SJCRH30 (cell line): ENCODE data around the gene HOXB4. TPM values are rescaled to one million over a fixed set of nuclear protein-coding genes. Genes with fewer than 3 reads are reported as not detected.

Experiments
- DNase-seq, 2 experiments: peaks; one replicate each; pipeline ENCODE4 v3.0.0-alpha.2; 2015 to 2020
- H3K27ac ChIP-seq: fragments of 250-450 bp; sonication (Bioruptor Pico); 2 replicates; pipeline ENCODE4 v1.5.1; 2020; ENCODE audit warnings: mild to moderate bottlenecking, moderate library complexity
- H3K27me3 ChIP-seq: fragments of 250-450 bp; sonication (Bioruptor Pico); 2 replicates; pipeline ENCODE4 v1.5.1; 2020; ENCODE audit warnings: mild to moderate bottlenecking, moderate library complexity
- H3K36me3 ChIP-seq: fragments of 250-450 bp; sonication (Bioruptor Pico); 2 replicates; pipeline ENCODE4 v1.5.1; 2020; ENCODE audit warnings: mild to moderate bottlenecking, moderate library complexity
- H3K4me1 ChIP-seq: fragments of 250-450 bp; sonication (Bioruptor Pico); 2 replicates; pipeline ENCODE4 v1.5.1; 2020; ENCODE audit warnings: mild to moderate bottlenecking, moderate library complexity
- H3K4me3 ChIP-seq: fragments of 250-450 bp; sonication (Bioruptor Pico); 2 replicates; pipeline ENCODE4 v1.5.1; 2020; ENCODE audit warnings: mild to moderate bottlenecking, moderate library complexity
- H3K9me3 ChIP-seq: fragments of 250-450 bp; sonication (Bioruptor Pico); replicated peaks from 2 replicates; pipeline ENCODE4 v1.5.1; 2020; ENCODE audit warnings: mild to moderate bottlenecking, moderate library complexity
- total RNA-seq: library from RNA; depleted of rRNA; stranded (reverse); fragments of >200 nt; shearing (Covaris generic); gene quantifications from 2 replicates; pipeline ENCODE4 v1.2.3, GENCODE V29; 2014

The HOXB4 gene
- total RNA-seq, 1 experiment from 2014 or later, result 4.3 TPM

- no peak overlapping the region for H3K27ac ChIP-seq
- peaks cover 18% of the 10 kb centered on the region for H3K27me3 ChIP-seq
- H3K4me3 ChIP-seq, result peak overlapping the region; percentile 34
- no peaks in the 10 kb centered on the region for H3K4me1 ChIP-seq
- peak; percentile 74 to 89 for DNase-seq
- H3K9me3 ChIP-seq, result no peaks in the 10 kb centered on the region
- no peaks in the 10 kb centered on the region for H3K36me3 ChIP-seq
These were observed 40.2 kb upstream of the HOXB4 start for GRCh38 chr17:48618256-48618896.

- no peak for DNase-seq
- Histone ChIP-seq H3K4me1 (no peaks in the 10 kb centered on the region), H3K4me3 (no peak overlapping the region), H3K27ac (no peak overlapping the region), H3K9me3 (no peaks in the 10 kb centered on the region), H3K27me3 (peaks cover 18% of the 10 kb centered on the region), H3K36me3 (no peaks in the 10 kb centered on the region)
These were observed 39.5 kb upstream of the HOXB4 start for GRCh38 chr17:48617471-48618255.

- peaks cover 18% of the 10 kb centered on the region for H3K27me3 ChIP-seq
- H3K4me1 ChIP-seq, result no peaks in the 10 kb centered on the region
- H3K4me3 ChIP-seq, result no peak overlapping the region
- H3K9me3 ChIP-seq, result no peaks in the 10 kb centered on the region
- DNase-seq, result no peak
- no peaks in the 10 kb centered on the region for H3K36me3 ChIP-seq
- H3K27ac ChIP-seq, result no peak overlapping the region
These were observed 38.7 kb upstream of the HOXB4 start for GRCh38 chr17:48616717-48617470.

- no peaks in the 10 kb centered on the region for H3K9me3 ChIP-seq
- no peaks in the 10 kb centered on the region for H3K4me1 ChIP-seq
- no peak overlapping the region for H3K27ac ChIP-seq
- H3K27me3 ChIP-seq, result peaks cover 18% of the 10 kb centered on the region
- no peak for DNase-seq
- H3K36me3 ChIP-seq, result no peaks in the 10 kb centered on the region
- H3K4me3 ChIP-seq, result no peak overlapping the region
These were observed 38.0 kb upstream of the HOXB4 start for GRCh38 chr17:48615963-48616716.

- no peaks in the 10 kb centered on the region for H3K9me3 ChIP-seq
- no peak within 1 kb of the TSS for H3K27ac ChIP-seq
- peaks cover 18% of the 10 kb centered on the region for H3K27me3 ChIP-seq
- H3K4me1 ChIP-seq, result no peaks in the 10 kb centered on the region
- H3K36me3 ChIP-seq, result no peaks in the 10 kb centered on the region
- no peak within 1 kb of the TSS for H3K4me3 ChIP-seq
- no peak for DNase-seq
These were observed 37.2 kb upstream of the HOXB4 start, which contains the start of gene HOXB8 for GRCh38 chr17:48615047-48615962. Gene HOXB8, minus strand, starts transcription at chr17:48615292. Its CDS starts 588 bp downstream, at chr17:48614704.

- no peak for DNase-seq
- Histone ChIP-seq H3K4me1 (no peaks in the 10 kb centered on the region; the same call in 1 of the 2 replicates), H3K27me3 (peaks cover 18% of the 10 kb centered on the region), H3K9me3 (no peaks in the 10 kb centered on the region), H3K27ac (no peak overlapping the region), H3K36me3 (no peaks in the 10 kb centered on the region), H3K4me3 (peak overlapping the region; percentile 84)
These were observed 35.9 kb upstream of the HOXB4 start for GRCh38 chr17:48613862-48614694.

- H3K9me3 ChIP-seq, result no peaks in the 10 kb centered on the region
- peak; percentile 65 to 77 for DNase-seq
- H3K4me3 ChIP-seq, result peak overlapping the region; percentile 84
- H3K27ac ChIP-seq, result no peak overlapping the region
- H3K27me3 ChIP-seq, result peaks cover 13% of the 10 kb centered on the region
- no peaks in the 10 kb centered on the region for H3K36me3 ChIP-seq
- no peaks in the 10 kb centered on the region; the same call in 1 of the 2 replicates for H3K4me1 ChIP-seq
These were observed 34.9 kb upstream of the HOXB4 start for GRCh38 chr17:48612854-48613691.

- peak overlapping the region; percentile 84 for H3K4me3 ChIP-seq
- H3K27me3 ChIP-seq, result peaks cover 8% of the 10 kb centered on the region; the same call in 1 of the 2 replicates
- DNase-seq, result peak in 1 of 2 experiments; percentile 50
- H3K27ac ChIP-seq, result no peak overlapping the region
- H3K9me3 ChIP-seq, result no peaks in the 10 kb centered on the region
- H3K4me1 ChIP-seq, result no peaks in the 10 kb centered on the region; the same call in 1 of the 2 replicates
- no peaks in the 10 kb centered on the region for H3K36me3 ChIP-seq
These were observed 34.3 kb upstream of the HOXB4 start for GRCh38 chr17:48612456-48612853.

- H3K27ac ChIP-seq, result no peak overlapping the region
- H3K4me1 ChIP-seq, result no peaks in the 10 kb centered on the region; the same call in 1 of the 2 replicates
- DNase-seq, result peak; percentile 70 to 73
- H3K36me3 ChIP-seq, result no peaks in the 10 kb centered on the region
- no peaks in the 10 kb centered on the region for H3K9me3 ChIP-seq
- H3K4me3 ChIP-seq, result peak overlapping the region; percentile 84
- H3K27me3 ChIP-seq, result peaks cover 8% of the 10 kb centered on the region; the same call in 1 of the 2 replicates
These were observed 33.7 kb upstream of the HOXB4 start for GRCh38 chr17:48611681-48612455.

GRCh38 chr17:48611213-48611612 is 33.1 kb upstream of the HOXB4 start:
- DNase-seq, result peak; percentile 28 to 59
- H3K27me3 ChIP-seq, result peaks cover 7% of the 10 kb centered on the region; the same call in 1 of the 2 replicates
- no peaks in the 10 kb centered on the region for H3K36me3 ChIP-seq
- H3K27ac ChIP-seq, result peak overlapping the region; percentile 74
- peak overlapping the region; percentile 84 for H3K4me3 ChIP-seq
- no peaks in the 10 kb centered on the region; the same call in 1 of the 2 replicates for H3K4me1 ChIP-seq
- no peaks in the 10 kb centered on the region for H3K9me3 ChIP-seq
